GM12878 (cell line): ENCODE measurements around the gene STXBP4. TPM values are rescaled to one million over a fixed set of nuclear protein-coding genes. Genes with fewer than 3 reads are reported as not detected.

Experiments
- ATAC-seq: fragments of 200-7000 bp; cut with Tn5 transposase; 3 replicates; pipeline ENCODE4 v1.9.1; 2020; ENCODE audit warnings: mild to moderate bottlenecking, moderate library complexity
- BruUV-seq: library from RNA; stranded (reverse); fragments of 400-500 nt; replicated peaks from 2 replicates; lab custom pipeline; 2021; lab: Mats Ljungman, UMichigan
- CTCF ChIA-PET: fragments of 300-600 bp; sonication (Branson Sonifier 250); formaldehyde crosslinking; extraction: SDS; loops from one replicate; lab custom pipeline; 2021; ENCODE audit warnings: inconsistent platforms; lab: Yijun Ruan, JAX
- POLR2A ChIA-PET: fragments of 350-600 bp; formaldehyde crosslinking; extraction: SDS; loops from one replicate; lab custom pipeline; 2021; ENCODE audit warnings: inconsistent platforms; lab: Charles Lee
- RAD21 ChIA-PET: fragments of 300-600 bp; sonication (Branson Sonifier 250); formaldehyde crosslinking; loops from one replicate; lab custom pipeline; 2023; ENCODE audit warnings: antibody characterized with exemption; ENCODE audit not compliant: unreplicated experiment; lab: Charles Lee
- SMC1A ChIA-PET: fragments of 300-600 bp; sonication (Branson Sonifier 250); formaldehyde crosslinking; loops from one replicate; lab custom pipeline; 2023; ENCODE audit not compliant: unreplicated experiment, uncharacterized antibody; lab: Charles Lee
- DNase-seq: peaks from one replicate; pipeline ENCODE4 v3.0.0-alpha.2; 2011; ENCODE audit warnings: low read depth, low spot score
- FAIRE-seq: peaks from 3 replicates; lab custom pipeline; 2011; peaks lifted over from hg19 to GRCh38; lab: Jason Lieb, UNC
- H2AFZ ChIP-seq: 2 replicates; pipeline ENCODE4 v1.6.0; 2011; ENCODE audit warnings: low read depth, low read length, control low read depth; ENCODE audit not compliant: control insufficient read depth
- H3K27ac ChIP-seq: 2 replicates; pipeline ENCODE4 v1.5.1; 2011; ENCODE audit warnings: control low read depth; ENCODE audit not compliant: control insufficient read depth, insufficient read depth
- H3K27me3 ChIP-seq, 2 experiments: replicated peaks in 1 of 2; 2 replicates each; pipeline versions ENCODE4 v1.6.0 to v1.6.1; 2011; ENCODE audit warnings: low read length in 1 of 2; ENCODE audit not compliant: control insufficient read depth in 2 of 2, insufficient read depth in 2 of 2
- H3K36me3 ChIP-seq, 2 experiments: 2 replicates each; pipeline ENCODE4 v1.5.1; 2011; ENCODE audit warnings: low read length in 1 of 2; ENCODE audit not compliant: control insufficient read depth in 2 of 2, insufficient read depth in 2 of 2
- H3K4me1 ChIP-seq: 2 replicates; pipeline ENCODE4 v1.6.1; 2011; ENCODE audit warnings: mild to moderate bottlenecking, low read length, moderate library complexity, mixed read lengths; ENCODE audit not compliant: control insufficient read depth, insufficient read depth
- H3K4me2 ChIP-seq: 2 replicates; pipeline ENCODE4 v1.6.0; 2011; ENCODE audit warnings: control low read depth; ENCODE audit not compliant: control insufficient read depth, insufficient read depth
- H3K4me3 ChIP-seq: fragments of 200-600 bp; sonication (generic); 2 replicates; pipeline ENCODE4 v1.5.1; 2016
- H3K79me2 ChIP-seq: 2 replicates; pipeline ENCODE4 v1.6.0; 2011; ENCODE audit warnings: low read length; ENCODE audit not compliant: control insufficient read depth, insufficient read depth
- H3K9ac ChIP-seq: 2 replicates; pipeline ENCODE4 v1.8.0; 2011; ENCODE audit warnings: low read length, control low read depth, mixed read lengths; ENCODE audit not compliant: control insufficient read depth, insufficient read depth
- H3K9me3 ChIP-seq: replicated peaks from 3 replicates; pipeline ENCODE4 v1.5.1; 2011; ENCODE audit warnings: mild to moderate bottlenecking, low read length; ENCODE audit not compliant: control insufficient read depth, insufficient read depth
- H4K20me1 ChIP-seq: 2 replicates; pipeline ENCODE4 v1.6.0; 2011; ENCODE audit not compliant: control insufficient read depth, insufficient read depth
- BHLHE40 ChIP-seq, 2 experiments: fragments of 450-650 bp in 1 of 2; IDR thresholded peaks; 2 replicates each; pipeline ENCODE4 v1.6.1; 2011 to 2017; ENCODE audit warnings: low read depth in 2 of 2, borderline replicate concordance in 1 of 2, improper control_type of control experiment in 1 of 2, low read length in 1 of 2, mild to moderate bottlenecking in 1 of 2
- CBFB ChIP-seq: IDR thresholded peaks from 2 replicates; pipeline ENCODE4 v1.6.1; 2016; ENCODE audit warnings: antibody characterized with exemption, low read depth
- CEBPB ChIP-seq, 2 experiments: fragments of 150-350 bp in 1 of 2; IDR thresholded peaks; 2 replicates each; pipeline ENCODE4 v1.6.1; 2012 to 2014; ENCODE audit warnings: low read depth in 2 of 2, low read length in 2 of 2, borderline replicate concordance in 1 of 2, inconsistent platforms in 1 of 2
- CHD4 ChIP-seq: fragments of 200-600 bp; sonication (generic); IDR thresholded peaks from 2 replicates; pipeline ENCODE4 v1.6.1; 2016; ENCODE audit warnings: mild to moderate bottlenecking
- CREB1 ChIP-seq: IDR thresholded peaks from 2 replicates; pipeline ENCODE4 v1.6.1; 2012; ENCODE audit warnings: low read depth, mild to moderate bottlenecking, inconsistent platforms
- EZH2 ChIP-seq: IDR thresholded peaks from 2 replicates; pipeline ENCODE4 v1.6.1; 2012; ENCODE audit warnings: low read depth, mild to moderate bottlenecking, control low read depth, inconsistent platforms, low read length, borderline replicate concordance; ENCODE audit not compliant: control insufficient read depth
- KLF5 ChIP-seq: fragments of 450-650 bp; IDR thresholded peaks from 2 replicates; pipeline ENCODE4 v1.6.1; 2014; ENCODE audit warnings: mild to moderate bottlenecking; ENCODE audit not compliant: partially characterized antibody
- MTA3 ChIP-seq: IDR thresholded peaks from 2 replicates; pipeline ENCODE4 v1.6.1; 2012; ENCODE audit warnings: low read length, inconsistent platforms, borderline replicate concordance
- NFYB ChIP-seq: IDR thresholded peaks from 2 replicates; pipeline ENCODE4 v1.6.1; 2011; ENCODE audit warnings: low read depth, mild to moderate bottlenecking, low read length, improper control_type of control experiment, moderate library complexity; ENCODE audit not compliant: insufficient read depth
- NRF1 ChIP-seq: conservative IDR thresholded peaks from 2 replicates; pipeline ENCODE4 v1.6.1; 2011; ENCODE audit warnings: mild to moderate bottlenecking, low read depth, low read length, improper control_type of control experiment
- RBBP5 ChIP-seq: fragments of 200-600 bp; sonication (generic); conservative IDR thresholded peaks from 2 replicates; pipeline ENCODE4 v1.6.1; 2016
- RFX5 ChIP-seq: IDR thresholded peaks from 2 replicates; pipeline ENCODE4 v1.6.1; 2011; ENCODE audit warnings: low read depth, low read length, improper control_type of control experiment
- RUNX3 ChIP-seq: IDR thresholded peaks from 2 replicates; pipeline ENCODE4 v1.6.1; 2012; ENCODE audit warnings: low read length, inconsistent platforms
- ZNF207 ChIP-seq: fragments of 450-650 bp; IDR thresholded peaks from 2 replicates; pipeline ENCODE4 v1.6.1; 2014; ENCODE audit warnings: antibody characterized with exemption, mild to moderate bottlenecking, borderline replicate concordance
- ZNF384 ChIP-seq: IDR thresholded peaks from 2 replicates; pipeline ENCODE4 v1.6.1; 2012; ENCODE audit warnings: low read depth, mild to moderate bottlenecking, low read length, improper control_type of control experiment, borderline replicate concordance
- ZZZ3 ChIP-seq: IDR thresholded peaks from 2 replicates; pipeline ENCODE4 v1.6.1; 2011; ENCODE audit warnings: low read depth; ENCODE audit not compliant: control insufficient read depth, insufficient read length
- WGBS: methylation state at CpG from one replicate; pipeline ENCODE4 v1.1.6; 2016; ENCODE audit warnings: low lambda C conversion rate; ENCODE audit not compliant: insufficient replicate concordance, insufficient coverage; ENCODE audit errors: missing lambda C conversion rate; 5-methylcytosine and 5-hydroxymethylcytosine counted together
- in situ Hi-C: fragments of 300-500 bp; cut with MboI; formaldehyde crosslinking; loops from 9 replicates; pipeline ENCODE4 v1.14.3; 2018; ENCODE audit warnings: mixed read lengths
- intact Hi-C: fragments of 100-400 bp; cut with micrococcal nuclease; formaldehyde crosslinking; loops from one replicate; pipeline ENCODE4 v1.14.2; 2022; ENCODE audit not compliant: unreplicated experiment
- polyA plus RNA-seq, 11 experiments: library from polyadenylated mRNA; depleted of rRNA in 4 of 11; unstranded in 6 of 11; stranded (reverse) in 5 of 11; fragments of >200 nt; fragmentation: Nextera tagmentation in 4 of 11; fragmentation: Illumina TruSeq in 1 of 11; extraction: Ambion mirVana in 4 of 11; extraction: Trizol in 1 of 11; gene quantifications; 1 replicate in 1 of 11; 2 replicates in 10 of 11; pipeline versions ENCODE4 v1.2.1 to v1.2.3, GENCODE V29; 2011 to 2016; ENCODE audit warnings: inconsistent platforms in 2 of 11, missing spikeins in 2 of 11, low read depth in 1 of 11
- total RNA-seq, 4 experiments: library from RNA; depleted of rRNA in 3 of 4; stranded (reverse); fragments of >200 nt in 3 of 4; fragmentation: Illumina TruSeq in 1 of 4; extraction: Trizol in 1 of 4; gene quantifications; 2 replicates each; pipeline versions ENCODE4 v1.2.1 to v1.2.3, GENCODE V29; 2013 to 2021

The STXBP4 gene
- total and polyA plus RNA-seq, 10 of the 15 experiments (the other 5 are each of a cell fraction or from before 2014, with no cell fraction given), result 4.3 to 11.0 (median 6.7) TPM

- TF ChIP-seq RFX5, result no peak
- TF ChIP-seq MTA3, result no peak
- TF ChIP-seq CBFB, result no peak
- no peak for TF ChIP-seq ZNF384
- no peak for TF ChIP-seq BHLHE40 (IDR thresholded peaks at IDR 0.05; ENCODE audit: borderline replicate concordance in 1 of 2, low read depth in 2 of 2, low read length in 1 of 2)
- no peak for TF ChIP-seq NRF1
- TF ChIP-seq ZZZ3, result no peak
- no peak for TF ChIP-seq RUNX3
- no peak for TF ChIP-seq RBBP5
Measured at GRCh38 chr17:55159251-55159650, 190.7 kb downstream of the STXBP4 start (continued).

GRCh38 chr17:55160501-55160900 is 191.9 kb downstream of the STXBP4 start:
- intact Hi-C loops (no loop called here), in situ Hi-C loops (no loop called here)
- POLR2A ChIA-PET, result interaction anchor here (0.6 kb wide), 1 partner anchor 13 kb away, joined by 3 read pairs; no protein-coding TSS in a partner anchor
- H3K27ac ChIP-seq, result no peak overlapping the region
- no peak overlapping the region for H2AFZ ChIP-seq
- SMC1A ChIA-PET, result interaction anchor here (2.0 kb wide), 1 partner anchor 12 kb away, joined by 6 read pairs; no protein-coding TSS in a partner anchor
- H4K20me1 ChIP-seq, result no peaks in the 10 kb centered on the region
- FAIRE-seq, result no peak
- RAD21 ChIA-PET, result no interaction called here
- H3K9ac ChIP-seq, result no peak overlapping the region
- WGBS, result 90% methylated on average over 7 of the region's 7 CpGs
- H3K4me2 ChIP-seq, result no peak overlapping the region
- no peak for ATAC-seq
- H3K79me2 ChIP-seq, result no peaks in the 10 kb centered on the region
- no peaks in the 10 kb centered on the region for H3K27me3 ChIP-seq
- no peak overlapping the region for H3K4me3 ChIP-seq
- no peak for DNase-seq
- H3K4me1 ChIP-seq, result peaks cover 4% of the 10 kb centered on the region; the same call in 1 of the 2 replicates
- CTCF ChIA-PET, result interaction anchor here (1.2 kb wide), 1 partner anchor 24 kb away, joined by 3 read pairs; no protein-coding TSS in a partner anchor
- TF ChIP-seq ZNF207 (no peak), EZH2 (no peak), NFYB (no peak), CEBPB (IDR thresholded peaks at IDR 0.05; ENCODE audit: borderline replicate concordance in 1 of 2, low read depth in 2 of 2, low read length in 2 of 2) (no peak), KLF5 (no peak), CREB1 (no peak), CHD4 (no peak)
- BruUV-seq, result no TSS peak
- H3K36me3 ChIP-seq, result no peaks in the 10 kb centered on the region; a peak in 1 of 4 replicates
- H3K9me3 ChIP-seq, result no peaks in the 10 kb centered on the region
